ENCODE measurements around the gene SARDH.

DNA sequence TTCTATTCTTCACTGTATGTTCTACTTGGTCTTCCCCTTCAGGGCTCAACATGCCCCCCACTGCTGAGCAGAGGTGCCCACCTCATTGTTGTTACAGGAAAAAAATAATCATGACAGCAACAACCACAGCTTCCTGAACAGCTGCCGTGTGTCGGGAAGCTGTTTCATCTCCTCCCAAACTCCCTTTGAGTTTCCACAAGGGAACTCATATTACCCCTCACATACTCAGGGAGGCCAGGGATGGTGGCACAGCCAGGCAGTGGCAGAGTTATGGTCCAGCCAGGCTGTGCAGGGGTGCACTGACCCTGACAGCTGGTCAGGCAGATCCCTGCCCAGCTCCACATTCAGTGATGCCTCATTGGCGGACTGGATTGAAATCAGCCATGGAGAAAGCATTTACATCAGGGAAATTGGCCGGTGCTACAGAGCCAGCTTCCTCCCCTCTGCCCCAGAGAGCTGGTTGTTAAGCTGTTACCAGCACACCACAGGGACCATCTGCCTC, 37.3 kb downstream of the SARDH start:
- TF ChIP-seq FOXM1 (IDR thresholded peaks at IDR 0.05; ENCODE audit: borderline replicate concordance) (no peak), NFRKB (IDR thresholded peaks at IDR 0.05) (no peak), TARDBP (IDR thresholded peaks at IDR 0.05) (no peak), FOXK2 (IDR thresholded peaks at IDR 0.05) (no peak), SUZ12 (IDR thresholded peaks at IDR 0.05) (no peak), ELF4 (IDR thresholded peaks at IDR 0.05) (no peak), BHLHE40 (IDR thresholded peaks at IDR 0.05; ENCODE audit: borderline replicate concordance) (no peak), LEF1 (IDR thresholded peaks at IDR 0.05; ENCODE audit: borderline replicate concordance) (no peak), SP1 (IDR thresholded peaks at IDR 0.05) (no peak), ZNF384 (IDR thresholded peaks at IDR 0.05) (no peak), FOXA1 (IDR thresholded peaks at IDR 0.05) (no peak)

Data from HEK293T (cell line).